ENCODE data around the gene ATPAF1. TPM values are rescaled to one million over a fixed set of nuclear protein-coding genes. Genes with fewer than 3 reads are reported as not detected.

ATPAF1 gene
- total RNA-seq, 2 donors from 2014 or later, result 36.2 to 50.2 TPM

- Mint-ChIP-seq H3K36me3 (no peaks in the 10 kb centered on the region), H3K27ac (peak overlapping the region; percentile 25 to 93), H3K9me3 (no peaks in the 10 kb centered on the region)
- DNase-seq (ENCODE audit: low spot score in 2 of 2) (no peak), ATAC-seq (no peak)
These were observed 53.1 kb downstream of the ATPAF1 start for GRCh38 chr1:46615088-46615487.

- H3K27ac Mint-ChIP-seq, result peak overlapping the region in 1 of 2 donors; percentile 30
- ATAC-seq (no peak), DNase-seq (ENCODE audit: low spot score in 2 of 2) (no peak)
These were observed 53.6 kb downstream of the ATPAF1 start for GRCh38 chr1:46614604-46614984.

GRCh38 chr1:46613661-46614603 is 54.2 kb downstream of the ATPAF1 start:
- Mint-ChIP-seq H3K9me3 (no peaks in the 10 kb centered on the region), H3K36me3 (peaks cover 0 to 5% of the 10 kb centered on the region in 2 donors), H3K27ac (peak overlapping the region; percentile 15 to 30)
- DNase-seq (ENCODE audit: low spot score in 2 of 2), result peak in 1 of 2 donors; percentile 27
- peak; percentile 30 to 33 for ATAC-seq

More at GRCh38 chr1:46614604-46614984, 53.6 kb downstream of the ATPAF1 start:
- Mint-ChIP-seq H3K36me3 (peaks cover 0 to 3% of the 10 kb centered on the region in 2 donors), H3K9me3 (no peaks in the 10 kb centered on the region)

- Mint-ChIP-seq H3K9me3 (no peaks in the 10 kb centered on the region), H3K36me3 (peaks cover 0 to 5% of the 10 kb centered on the region in 2 donors), H3K27ac (peak overlapping the region in 1 of 2 donors; percentile 15)
- ATAC-seq, result no peak
- DNase-seq (ENCODE audit: low spot score in 2 of 2), result no peak
These were observed 55.1 kb downstream of the ATPAF1 start for GRCh38 chr1:46612937-46613660.

GRCh38 chr1:46611691-46612221 is 56.4 kb downstream of the ATPAF1 start:
- Mint-ChIP-seq H3K27ac (peak overlapping the region; percentile 63 to 75), H3K9me3 (no peaks in the 10 kb centered on the region), H3K36me3 (peaks cover 0 to 9% of the 10 kb centered on the region in 2 donors)
- DNase-seq (ENCODE audit: low spot score in 2 of 2) (no peak), ATAC-seq (no peak)

GRCh38 chr1:46607345-46608130 is 60.6 kb downstream of the ATPAF1 start:
- Mint-ChIP-seq H3K36me3 (peaks cover 0 to 9% of the 10 kb centered on the region in 2 donors), H3K27ac (peak overlapping the region in 1 of 2 donors; percentile 8)
- no peak for DNase-seq (ENCODE audit: low spot score in 2 of 2)

GRCh38 chr1:46606255-46606965 is 61.8 kb downstream of the ATPAF1 start:
- Mint-ChIP-seq H3K9me3 (no peaks in the 10 kb centered on the region), H3K27ac (peak overlapping the region in 1 of 2 donors; percentile 6), H3K36me3 (peaks cover 5 to 16% of the 10 kb centered on the region in 2 donors)
- no peak for ATAC-seq
- no peak for DNase-seq (ENCODE audit: low spot score in 2 of 2)

More at GRCh38 chr1:46607345-46608130, 60.6 kb downstream of the ATPAF1 start:
- ATAC-seq, result no peak
- no peaks in the 10 kb centered on the region for H3K9me3 Mint-ChIP-seq

GRCh38 chr1:46605232-46605631 is 62.9 kb downstream of the ATPAF1 start:
- no peak for ATAC-seq
- no peak for DNase-seq (ENCODE audit: low spot score in 2 of 2)
- Mint-ChIP-seq H3K27ac (peak overlapping the region; percentile 22 to 90), H3K36me3 (peaks cover 8 to 19% of the 10 kb centered on the region in 2 donors), H3K9me3 (no peaks in the 10 kb centered on the region)

GRCh38 chr1:46603858-46604549 is 64.2 kb downstream of the ATPAF1 start, which contains the start of gene MKNK1:
MKNK1 (minus strand) TSS chr1:46604268; CDS start chr1:46583327, 20,941 bp downstream.
- H3K36me3 Mint-ChIP-seq, result peaks cover 8 to 15% of the 10 kb centered on the region in 2 donors
- peak; percentile 98 for DNase-seq (ENCODE audit: low spot score in 2 of 2)
- ATAC-seq, result peak; percentile 94 to 99
- peak within 1 kb of the TSS; percentile 90 to 93 for H3K27ac Mint-ChIP-seq
- H3K9me3 Mint-ChIP-seq, result no peaks in the 10 kb centered on the region

- H3K9me3 Mint-ChIP-seq, result no peaks in the 10 kb centered on the region
- H3K27ac Mint-ChIP-seq, result peak overlapping the region; percentile 55 to 90
- DNase-seq (ENCODE audit: low spot score in 2 of 2), result no peak
- H3K36me3 Mint-ChIP-seq, result peaks cover 8 to 15% of the 10 kb centered on the region in 2 donors
- no peak for ATAC-seq
These were observed 64.7 kb downstream of the ATPAF1 start for GRCh38 chr1:46603481-46603857.

- ATAC-seq, result no peak
These were observed 66.7 kb downstream of the ATPAF1 start for GRCh38 chr1:46601257-46602007.

GRCh38 chr1:46599059-46599970 is 68.8 kb downstream of the ATPAF1 start:
- ATAC-seq, result no peak
- Mint-ChIP-seq H3K27ac (no peak overlapping the region), H3K9me3 (no peaks in the 10 kb centered on the region), H3K36me3 (peaks cover 8 to 10% of the 10 kb centered on the region in 2 donors)
- DNase-seq (ENCODE audit: low spot score in 2 of 2), result no peak

More at GRCh38 chr1:46601257-46602007, 66.7 kb downstream of the ATPAF1 start:
- DNase-seq (ENCODE audit: low spot score in 2 of 2), result no peak
- Mint-ChIP-seq H3K36me3 (peaks cover 8 to 10% of the 10 kb centered on the region in 2 donors), H3K27ac (peak overlapping the region in 1 of 2 donors; percentile 20), H3K9me3 (no peaks in the 10 kb centered on the region)

- Mint-ChIP-seq H3K9me3 (no peaks in the 10 kb centered on the region), H3K27ac (no peak overlapping the region)
These were observed 71.3 kb downstream of the ATPAF1 start for GRCh38 chr1:46596846-46597245.

More at GRCh38 chr1:46596846-46597245, 71.3 kb downstream of the ATPAF1 start:
- peaks cover 21 to 26% of the 10 kb centered on the region in 2 donors for H3K36me3 Mint-ChIP-seq
- DNase-seq (ENCODE audit: low spot score in 2 of 2), result no peak
- no peak for ATAC-seq
